Hippocampal formation (tissue), 2 donors: ENCODE results near the gene PPP1R2B.
"Not testable (repeated sequence)": the region's sequence is repeated elsewhere in the genome, so short reads cannot be mapped to it uniquely, and the experiment has no call there.

Experiments used
- DNase-seq, 2 donors: peaks; one replicate each; lab custom pipeline; 2025; lab: John Stamatoyannopoulos, UW

PPP1R2B gene

GRCh38 chr5:156850206-156850751 is at the start of gene PPP1R2B:
TSS of gene PPP1R2B (plus strand) at chr5:156850295. CDS start at chr5:156850563, 268 bp downstream.
- DNase-seq = no peak

- no peak for DNase-seq
These were observed 49.2 kb upstream of the PPP1R2B start for GRCh38 chr5:156800929-156801328.

GRCh38 chr5:156802501-156802900 is 47.6 kb upstream of the PPP1R2B start:
- DNase-seq = no peak

- DNase-seq = no peak
These were observed 46.7 kb upstream of the PPP1R2B start for GRCh38 chr5:156803404-156803803.

- no peak for DNase-seq
These were observed 37.1 kb upstream of the PPP1R2B start for GRCh38 chr5:156812959-156813358.

- no peak for DNase-seq
These were observed 34.0 kb upstream of the PPP1R2B start for GRCh38 chr5:156815988-156816599.

GRCh38 chr5:156819537-156819936 is 30.6 kb upstream of the PPP1R2B start:
- no peak for DNase-seq

- DNase-seq = no peak
These were observed 30.0 kb upstream of the PPP1R2B start for GRCh38 chr5:156819967-156820581.

- DNase-seq = no peak
These were observed 25.9 kb upstream of the PPP1R2B start for GRCh38 chr5:156824241-156824640.

- peak in 1 of 2 donors; percentile 72 for DNase-seq
These were observed 25.3 kb upstream of the PPP1R2B start for GRCh38 chr5:156824800-156825199.

GRCh38 chr5:156825688-156826087 is 24.4 kb upstream of the PPP1R2B start:
- no peak for DNase-seq

- DNase-seq = no peak
These were observed 23.9 kb upstream of the PPP1R2B start for GRCh38 chr5:156826150-156826549.

- no peak for DNase-seq
These were observed 15.2 kb upstream of the PPP1R2B start for GRCh38 chr5:156834916-156835315.

- no peak for DNase-seq
These were observed 14.2 kb upstream of the PPP1R2B start for GRCh38 chr5:156835905-156836304.

GRCh38 chr5:156836846-156837245 is 13.2 kb upstream of the PPP1R2B start:
- DNase-seq = peak in 1 of 2 donors; percentile 9

GRCh38 chr5:156838961-156839360 is 11.1 kb upstream of the PPP1R2B start:
- peak in 1 of 2 donors; percentile 43 for DNase-seq

- no peak for DNase-seq
These were observed 8.4 kb upstream of the PPP1R2B start for GRCh38 chr5:156841737-156842136.

GRCh38 chr5:156846914-156847313 is 3.2 kb upstream of the PPP1R2B start:
- no peak for DNase-seq

- DNase-seq = not testable (repeated sequence)
These were observed 1.6 kb upstream of the PPP1R2B start for GRCh38 chr5:156848447-156848846.

GRCh38 chr5:156851880-156852279 is 1.8 kb downstream of the PPP1R2B start:
- no peak for DNase-seq

- DNase-seq = not testable (repeated sequence)
These were observed 3.0 kb downstream of the PPP1R2B start for GRCh38 chr5:156853055-156853454.

GRCh38 chr5:156865427-156865826 is 15.3 kb downstream of the PPP1R2B start:
- no peak for DNase-seq

GRCh38 chr5:156870498-156870839 is 20.4 kb downstream of the PPP1R2B start:
- no peak for DNase-seq

- no peak for DNase-seq
These were observed 21.1 kb downstream of the PPP1R2B start for GRCh38 chr5:156871212-156871611.
